ENCODE measurements around the gene VRTN. TPM values are rescaled to one million over a fixed set of nuclear protein-coding genes. Genes with fewer than 3 reads are reported as not detected.
A peak's percentile ranks its signal among the peaks of the same experiment; 100 is the strongest.

The VRTN gene
- total and polyA plus RNA-seq, 9 of the 15 experiments (the other 6 are each of a cell fraction or from before 2014, with no cell fraction given), result 0.05 to 0.09 (median 0.06) TPM; not detected in 6

DNA sequence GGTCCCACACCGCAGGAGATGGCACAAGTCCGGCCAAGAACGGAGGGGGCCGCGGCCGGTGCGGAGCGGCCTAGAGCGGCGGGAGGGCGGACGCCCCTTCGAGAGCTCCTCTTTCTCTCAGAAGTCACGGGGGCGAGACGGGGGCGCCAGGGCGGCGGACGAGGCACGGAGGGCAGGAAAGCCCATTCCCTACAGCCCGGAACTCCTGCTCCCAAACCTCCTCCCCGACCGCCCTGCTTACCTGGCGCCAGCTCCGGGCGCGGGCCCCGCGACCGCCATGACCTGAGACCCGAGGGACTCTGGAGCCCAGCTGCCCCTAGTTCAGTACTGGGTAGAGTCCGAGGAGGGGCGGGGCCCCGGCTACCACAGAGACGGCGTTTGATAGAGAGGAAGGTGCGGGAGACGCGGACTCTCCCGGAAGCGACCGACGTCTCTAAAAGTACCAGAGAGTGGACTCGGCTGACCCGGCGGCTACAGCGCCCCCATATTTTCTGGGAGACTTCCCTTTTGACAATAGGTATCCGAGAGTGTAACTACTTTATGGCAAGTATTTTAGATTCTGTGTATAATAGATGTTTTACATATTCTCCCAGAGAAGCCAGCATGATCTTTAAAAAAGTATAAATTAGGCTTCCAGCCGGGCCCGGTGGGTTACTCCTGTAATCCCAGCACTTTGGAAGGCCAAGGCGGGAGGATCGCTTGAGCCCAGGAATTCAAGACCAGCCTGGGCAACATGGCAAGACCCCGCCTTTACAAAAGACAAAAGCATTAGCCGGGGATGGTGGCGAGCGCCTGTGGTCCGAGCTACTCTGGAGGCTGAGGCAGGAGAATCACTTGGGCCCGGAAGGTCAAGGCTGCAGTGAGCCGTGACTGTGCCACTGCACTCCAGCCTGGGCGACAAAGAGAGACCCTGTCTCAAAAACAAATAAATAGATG is 45.4 kb upstream of the VRTN start, which contains the start of gene ABCD4 (continued):
- TF ChIP-seq MAFK (IDR thresholded peaks at IDR 0.05; ENCODE audit: low read length) (no peak), SPI1 (IDR thresholded peaks at IDR 0.05; ENCODE audit: borderline replicate concordance, low read depth, low read length) (peak; percentile 68; the same call in 1 of the 2 replicates), PML (IDR thresholded peaks at IDR 0.05; ENCODE audit: low read length) (peak; percentile 39; the same call in 1 of the 2 replicates), ZNF146 (CRISPR knock-in tag; IDR thresholded peaks at IDR 0.05; ENCODE audit: unreplicated experiment) (no peak), HOMEZ (CRISPR knock-in tag; IDR thresholded peaks at IDR 0.05) (no peak), ZNF589 (CRISPR knock-in tag; IDR thresholded peaks at IDR 0.05; ENCODE audit: low read depth) (no peak), HIVEP1 (CRISPR knock-in tag; IDR thresholded peaks at IDR 0.05) (no peak), MLX (CRISPR knock-in tag; conservative IDR thresholded peaks at IDR 0.05) (no peak), SRSF3 (IDR thresholded peaks at IDR 0.05; ENCODE audit: insufficient read depth, low read length) (no peak), NR1H2 (CRISPR knock-in tag; IDR thresholded peaks at IDR 0.05) (0 out of 2 replicates have a peak, but pooled peaks have one; percentile 57), CBX8 (IDR thresholded peaks at IDR 0.05; ENCODE audit: borderline replicate concordance, extremely low read depth, low read depth, low read length, poor library complexity, severe bottlenecking) (no peak), NCOA6 (IDR thresholded peaks at IDR 0.05) (no peak)
- TF ChIP-seq, protein P1, sequence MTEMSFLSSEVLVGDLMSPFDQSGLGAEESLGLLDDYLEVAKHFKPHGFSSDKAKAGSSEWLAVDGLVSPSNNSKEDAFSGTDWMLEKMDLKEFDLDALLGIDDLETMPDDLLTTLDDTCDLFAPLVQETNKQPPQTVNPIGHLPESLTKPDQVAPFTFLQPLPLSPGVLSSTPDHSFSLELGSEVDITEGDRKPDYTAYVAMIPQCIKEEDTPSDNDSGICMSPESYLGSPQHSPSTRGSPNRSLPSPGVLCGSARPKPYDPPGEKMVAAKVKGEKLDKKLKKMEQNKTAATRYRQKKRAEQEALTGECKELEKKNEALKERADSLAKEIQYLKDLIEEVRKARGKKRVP (CRISPR knock-in tag; IDR thresholded peaks at IDR 0.05), result no peak
- TF ChIP-seq, protein P2, sequence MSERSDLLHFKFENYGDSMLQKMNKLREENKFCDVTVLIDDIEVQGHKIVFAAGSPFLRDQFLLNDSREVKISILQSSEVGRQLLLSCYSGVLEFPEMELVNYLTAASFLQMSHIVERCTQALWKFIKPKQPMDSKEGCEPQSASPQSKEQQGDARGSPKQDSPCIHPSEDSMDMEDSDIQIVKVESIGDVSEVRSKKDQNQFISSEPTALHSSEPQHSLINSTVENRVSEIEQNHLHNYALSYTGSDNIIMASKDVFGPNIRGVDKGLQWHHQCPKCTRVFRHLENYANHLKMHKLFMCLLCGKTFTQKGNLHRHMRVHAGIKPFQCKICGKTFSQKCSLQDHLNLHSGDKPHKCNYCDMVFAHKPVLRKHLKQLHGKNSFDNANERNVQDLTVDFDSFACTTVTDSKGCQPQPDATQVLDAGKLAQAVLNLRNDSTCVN (CRISPR knock-in tag; IDR thresholded peaks at IDR 0.05), result no peak
- TF ChIP-seq, protein P3, sequence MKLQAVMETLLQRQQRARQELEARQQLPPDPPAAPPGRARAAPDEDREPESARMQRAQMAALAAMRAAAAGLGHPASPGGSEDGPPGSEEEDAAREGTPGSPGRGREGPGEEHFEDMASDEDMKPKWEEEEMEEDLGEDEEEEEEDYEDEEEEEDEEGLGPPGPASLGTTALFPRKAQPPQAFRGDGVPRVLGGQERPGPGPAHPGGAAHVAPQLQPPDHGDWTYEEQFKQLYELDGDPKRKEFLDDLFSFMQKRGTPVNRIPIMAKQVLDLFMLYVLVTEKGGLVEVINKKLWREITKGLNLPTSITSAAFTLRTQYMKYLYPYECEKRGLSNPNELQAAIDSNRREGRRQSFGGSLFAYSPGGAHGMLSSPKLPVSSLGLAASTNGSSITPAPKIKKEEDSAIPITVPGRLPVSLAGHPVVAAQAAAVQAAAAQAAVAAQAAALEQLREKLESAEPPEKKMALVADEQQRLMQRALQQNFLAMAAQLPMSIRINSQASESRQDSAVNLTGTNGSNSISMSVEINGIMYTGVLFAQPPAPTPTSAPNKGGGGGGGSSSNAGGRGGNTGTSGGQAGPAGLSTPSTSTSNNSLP (IDR thresholded peaks at IDR 0.05; ENCODE audit: borderline replicate concordance, low read depth, low read length), result no peak
- TF ChIP-seq, protein P4, sequence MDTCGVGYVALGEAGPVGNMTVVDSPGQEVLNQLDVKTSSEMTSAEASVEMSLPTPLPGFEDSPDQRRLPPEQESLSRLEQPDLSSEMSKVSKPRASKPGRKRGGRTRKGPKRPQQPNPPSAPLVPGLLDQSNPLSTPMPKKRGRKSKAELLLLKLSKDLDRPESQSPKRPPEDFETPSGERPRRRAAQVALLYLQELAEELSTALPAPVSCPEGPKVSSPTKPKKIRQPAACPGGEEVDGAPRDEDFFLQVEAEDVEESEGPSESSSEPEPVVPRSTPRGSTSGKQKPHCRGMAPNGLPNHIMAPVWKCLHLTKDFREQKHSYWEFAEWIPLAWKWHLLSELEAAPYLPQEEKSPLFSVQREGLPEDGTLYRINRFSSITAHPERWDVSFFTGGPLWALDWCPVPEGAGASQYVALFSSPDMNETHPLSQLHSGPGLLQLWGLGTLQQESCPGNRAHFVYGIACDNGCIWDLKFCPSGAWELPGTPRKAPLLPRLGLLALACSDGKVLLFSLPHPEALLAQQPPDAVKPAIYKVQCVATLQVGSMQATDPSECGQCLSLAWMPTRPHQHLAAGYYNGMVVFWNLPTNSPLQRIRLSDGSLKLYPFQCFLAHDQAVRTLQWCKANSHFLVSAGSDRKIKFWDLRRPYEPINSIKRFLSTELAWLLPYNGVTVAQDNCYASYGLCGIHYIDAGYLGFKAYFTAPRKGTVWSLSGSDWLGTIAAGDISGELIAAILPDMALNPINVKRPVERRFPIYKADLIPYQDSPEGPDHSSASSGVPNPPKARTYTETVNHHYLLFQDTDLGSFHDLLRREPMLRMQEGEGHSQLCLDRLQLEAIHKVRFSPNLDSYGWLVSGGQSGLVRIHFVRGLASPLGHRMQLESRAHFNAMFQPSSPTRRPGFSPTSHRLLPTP (IDR thresholded peaks at IDR 0.05; ENCODE audit: borderline replicate concordance, extremely low read depth, insufficient read length), result no peak
